Uterus (tissue), 2 donors: ENCODE data around the gene CLSTN2.

Experiments used
- POLR2A ChIP-seq, 2 donors: fragments of 450-650 bp; IDR thresholded peaks; one replicate each; pipeline ENCODE4 v1.6.1; 2016; ENCODE audit warnings: antibody characterized with exemption in 2 of 2, mild to moderate bottlenecking in 1 of 2, moderate library complexity in 1 of 2
- TF ChIP-seq, protein P1 (sequence below), 4 experiments: fragments of 200-600 bp in 2 of 4; fragments of 450-650 bp in 2 of 4; sonication (generic) in 2 of 4; IDR thresholded peaks; one replicate each; pipeline ENCODE4 v1.5.1; 2016 to 2019; ENCODE audit warnings: antibody characterized with exemption in 4 of 4, mild to moderate bottlenecking in 2 of 4, moderate library complexity in 1 of 4

- no peak for TF ChIP-seq POLR2A (IDR thresholded peaks at IDR 0.05)
- TF ChIP-seq, protein P1, sequence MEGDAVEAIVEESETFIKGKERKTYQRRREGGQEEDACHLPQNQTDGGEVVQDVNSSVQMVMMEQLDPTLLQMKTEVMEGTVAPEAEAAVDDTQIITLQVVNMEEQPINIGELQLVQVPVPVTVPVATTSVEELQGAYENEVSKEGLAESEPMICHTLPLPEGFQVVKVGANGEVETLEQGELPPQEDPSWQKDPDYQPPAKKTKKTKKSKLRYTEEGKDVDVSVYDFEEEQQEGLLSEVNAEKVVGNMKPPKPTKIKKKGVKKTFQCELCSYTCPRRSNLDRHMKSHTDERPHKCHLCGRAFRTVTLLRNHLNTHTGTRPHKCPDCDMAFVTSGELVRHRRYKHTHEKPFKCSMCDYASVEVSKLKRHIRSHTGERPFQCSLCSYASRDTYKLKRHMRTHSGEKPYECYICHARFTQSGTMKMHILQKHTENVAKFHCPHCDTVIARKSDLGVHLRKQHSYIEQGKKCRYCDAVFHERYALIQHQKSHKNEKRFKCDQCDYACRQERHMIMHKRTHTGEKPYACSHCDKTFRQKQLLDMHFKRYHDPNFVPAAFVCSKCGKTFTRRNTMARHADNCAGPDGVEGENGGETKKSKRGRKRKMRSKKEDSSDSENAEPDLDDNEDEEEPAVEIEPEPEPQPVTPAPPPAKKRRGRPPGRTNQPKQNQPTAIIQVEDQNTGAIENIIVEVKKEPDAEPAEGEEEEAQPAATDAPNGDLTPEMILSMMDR (IDR thresholded peaks at IDR 0.05): no peak
These were observed 269.4 kb downstream of the CLSTN2 start for GRCh38 chr3:140204271-140204984.
